ENCODE measurements around the gene DEDD. TPM values are rescaled to one million over a fixed set of nuclear protein-coding genes. Genes with fewer than 3 reads are reported as not detected.

DEDD gene
- total RNA-seq, 1 experiment from 2014 or later = 32.8 TPM

DNA sequence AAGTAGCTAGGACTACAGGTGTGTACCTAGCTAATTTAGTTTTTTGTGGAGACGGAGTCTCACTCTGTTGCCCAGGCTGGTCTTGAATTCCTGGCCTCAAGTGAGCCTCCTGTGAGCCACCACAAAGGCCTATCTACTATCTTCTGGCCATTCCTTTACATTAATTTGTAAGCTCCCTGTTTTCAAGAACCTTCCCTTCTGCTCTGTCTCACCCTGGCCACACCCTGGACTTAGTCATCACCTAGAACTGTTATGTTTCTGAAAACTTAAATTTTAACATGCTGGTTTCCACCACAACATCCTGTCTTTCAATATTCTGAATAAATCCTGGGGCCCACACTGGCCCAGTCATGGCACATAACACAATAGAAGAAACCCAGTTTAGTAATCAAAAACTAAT is 49.7 kb upstream of the DEDD start:
- Histone ChIP-seq H3K4me1 (ENCODE audit: control insufficient read depth in 1 of 2, insufficient read depth in 2 of 2, low read length in 2 of 2) (peaks cover 19 to 34% of the 10 kb centered on the region in 2 experiments), H3K27ac (ENCODE audit: low read depth, low read length) (no peak overlapping the region), H3K9me2 (ENCODE audit: insufficient read depth) (no peaks in the 10 kb centered on the region), H3K27me3 (ENCODE audit: insufficient read depth, low read length) (no peaks in the 10 kb centered on the region), H2AFZ (ENCODE audit: low read depth, low read length, poor library complexity, severe bottlenecking) (no peak overlapping the region), H3K4me3 (replicated peaks in 1 of 2; ENCODE audit: low read depth in 1 of 2, low read length in 2 of 2) (peak overlapping the region in 1 of 2 experiments; percentile 4; a peak in 1 of 4 replicates), H3K79me2 (ENCODE audit: insufficient read depth, low read length) (no peaks in the 10 kb centered on the region), H3K36me3 (ENCODE audit: control insufficient read depth in 1 of 2, insufficient read depth in 2 of 2, low read length in 2 of 2) (no peaks in the 10 kb centered on the region), H3K4me2 (ENCODE audit: low read length) (peak overlapping the region; percentile 45), H3K9me3 (ENCODE audit: control insufficient read depth in 1 of 2, insufficient read depth in 1 of 2, low read depth in 1 of 2, low read length in 2 of 2) (no peaks in the 10 kb centered on the region), H3K9ac (ENCODE audit: low read length) (no peak overlapping the region; the same call in 1 of the 2 replicates), H4K20me1 (ENCODE audit: insufficient read depth) (no peaks in the 10 kb centered on the region)
- DNase-seq (ENCODE audit: low read depth, low spot score) = no peak
- intact Hi-C loops (cut with micrococcal nuclease) = no loop called here
- no TSS peak for BruUV-seq (replicated peaks)
- CTCF ChIA-PET = interaction anchor here (0.9 to 1.7 kb wide), 2 partner anchors 43 to 199 kb away, joined by 3 to 8 read pairs; no protein-coding TSS in a partner anchor
- no peak for ATAC-seq
- RAD21 ChIA-PET (ENCODE audit: low non-redundant PET in 1 of 2, low total read pairs in 2 of 2, uncharacterized antibody in 2 of 2, unreplicated experiment in 2 of 2) = no interaction called here
- POLR2A ChIA-PET = interaction anchor here (2.3 kb wide), 1 partner anchor 16 kb away, joined by 13 read pairs; the partner anchor contains the start of gene PPOX
- no peak for TF ChIP-seq ZFX (IDR thresholded peaks at IDR 0.05)
- peak; percentile 14; the same call in 1 of the 2 replicates for TF ChIP-seq FOSL1 (IDR thresholded peaks at IDR 0.05; ENCODE audit: low read depth)
- no peak for TF ChIP-seq YY1 (IDR thresholded peaks at IDR 0.05; ENCODE audit: extremely low read depth, insufficient replicate concordance, low read depth, low read length)

DNA sequence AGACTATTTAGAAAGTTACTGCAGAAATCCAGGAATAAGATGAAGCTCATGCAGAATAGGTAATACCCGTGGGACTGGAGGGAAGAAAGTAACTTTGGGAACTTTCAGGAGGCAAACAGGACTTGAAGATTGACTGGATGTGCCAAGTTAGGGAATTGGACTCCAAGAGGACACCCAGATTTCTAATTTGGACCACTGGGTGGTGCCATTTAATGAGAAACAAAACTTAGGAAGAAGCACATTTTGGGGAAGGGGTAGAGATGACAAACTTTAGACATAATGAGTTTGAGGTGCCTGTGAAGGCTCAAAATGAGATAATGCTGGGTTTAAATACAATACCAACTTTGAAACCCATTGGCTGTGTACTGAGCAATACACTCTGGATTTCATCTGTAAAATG is 48.2 kb upstream of the DEDD start:
- Histone ChIP-seq H4K20me1 (ENCODE audit: insufficient read depth) (no peaks in the 10 kb centered on the region), H3K4me2 (ENCODE audit: low read length) (no peak overlapping the region), H3K36me3 (ENCODE audit: control insufficient read depth in 1 of 2, insufficient read depth in 2 of 2, low read length in 2 of 2) (no peaks in the 10 kb centered on the region), H3K9me2 (ENCODE audit: insufficient read depth) (no peaks in the 10 kb centered on the region), H3K4me1 (ENCODE audit: control insufficient read depth in 1 of 2, insufficient read depth in 2 of 2, low read length in 2 of 2) (peaks cover 21 to 41% of the 10 kb centered on the region in 2 experiments), H3K9ac (ENCODE audit: low read length) (no peak overlapping the region), H3K4me3 (replicated peaks in 1 of 2; ENCODE audit: low read depth in 1 of 2, low read length in 2 of 2) (no peak overlapping the region), H3K79me2 (ENCODE audit: insufficient read depth, low read length) (peaks cover 14% of the 10 kb centered on the region), H3K27ac (ENCODE audit: low read depth, low read length) (no peak overlapping the region), H3K9me3 (ENCODE audit: control insufficient read depth in 1 of 2, insufficient read depth in 1 of 2, low read depth in 1 of 2, low read length in 2 of 2) (no peaks in the 10 kb centered on the region), H2AFZ (ENCODE audit: low read depth, low read length, poor library complexity, severe bottlenecking) (peak overlapping the region; percentile 72), H3K27me3 (ENCODE audit: insufficient read depth, low read length) (no peaks in the 10 kb centered on the region)
- ChIA-PET RAD21 (ENCODE audit: low non-redundant PET in 1 of 2, low total read pairs in 2 of 2, uncharacterized antibody in 2 of 2, unreplicated experiment in 2 of 2) (no interaction called here), CTCF (interaction anchor here (1.0 to 1.7 kb wide), 3 partner anchors 18 to 203 kb away, joined by 4 to 8 read pairs (median 4); partner anchors contain the start of gene ADAMTS4), POLR2A (interaction anchor here (2.3 kb wide), 1 partner anchor 15 kb away, joined by 13 read pairs; the partner anchor contains the start of gene PPOX)
- no peak for DNase-seq (ENCODE audit: low read depth, low spot score)
- no TSS peak for BruUV-seq (replicated peaks)
- intact Hi-C loops (cut with micrococcal nuclease) = no loop called here
- ATAC-seq = no peak
- TF ChIP-seq ZNF274 (IDR thresholded peaks at IDR 0.05; ENCODE audit: low read depth, low read length) (no peak), CEBPB (IDR thresholded peaks at IDR 0.05; ENCODE audit: low read depth) (no peak), FOSL1 (IDR thresholded peaks at IDR 0.05; ENCODE audit: low read depth) (no peak), ZBTB33 (IDR thresholded peaks at IDR 0.05; ENCODE audit: extremely low read depth, insufficient replicate concordance, low read length) (no peak), SP1 (IDR thresholded peaks at IDR 0.05; ENCODE audit: low read depth) (no peak), ELF1 (IDR thresholded peaks at IDR 0.05; ENCODE audit: borderline replicate concordance, low read depth) (no peak), RAD21 (IDR thresholded peaks at IDR 0.05; ENCODE audit: low read depth) (peak; percentile 54; the same call in 1 of the 2 replicates), SIN3A (IDR thresholded peaks at IDR 0.05; ENCODE audit: low read depth) (no peak), ZFX (IDR thresholded peaks at IDR 0.05) (no peak), EZH2 (IDR thresholded peaks at IDR 0.05) (no peak)
- TF ChIP-seq, protein P1, sequence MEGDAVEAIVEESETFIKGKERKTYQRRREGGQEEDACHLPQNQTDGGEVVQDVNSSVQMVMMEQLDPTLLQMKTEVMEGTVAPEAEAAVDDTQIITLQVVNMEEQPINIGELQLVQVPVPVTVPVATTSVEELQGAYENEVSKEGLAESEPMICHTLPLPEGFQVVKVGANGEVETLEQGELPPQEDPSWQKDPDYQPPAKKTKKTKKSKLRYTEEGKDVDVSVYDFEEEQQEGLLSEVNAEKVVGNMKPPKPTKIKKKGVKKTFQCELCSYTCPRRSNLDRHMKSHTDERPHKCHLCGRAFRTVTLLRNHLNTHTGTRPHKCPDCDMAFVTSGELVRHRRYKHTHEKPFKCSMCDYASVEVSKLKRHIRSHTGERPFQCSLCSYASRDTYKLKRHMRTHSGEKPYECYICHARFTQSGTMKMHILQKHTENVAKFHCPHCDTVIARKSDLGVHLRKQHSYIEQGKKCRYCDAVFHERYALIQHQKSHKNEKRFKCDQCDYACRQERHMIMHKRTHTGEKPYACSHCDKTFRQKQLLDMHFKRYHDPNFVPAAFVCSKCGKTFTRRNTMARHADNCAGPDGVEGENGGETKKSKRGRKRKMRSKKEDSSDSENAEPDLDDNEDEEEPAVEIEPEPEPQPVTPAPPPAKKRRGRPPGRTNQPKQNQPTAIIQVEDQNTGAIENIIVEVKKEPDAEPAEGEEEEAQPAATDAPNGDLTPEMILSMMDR (IDR thresholded peaks at IDR 0.05 in 2 of 3, conservative IDR thresholded peaks at IDR 0.05 in 1 of 3; ENCODE audit: borderline replicate concordance in 1 of 3, insufficient read depth in 1 of 3, low read depth in 2 of 3, low read length in 2 of 3) = peak; percentile 25 to 54 (median 45); a peak in 5 of 6 replicates
- TF ChIP-seq, protein P2, sequence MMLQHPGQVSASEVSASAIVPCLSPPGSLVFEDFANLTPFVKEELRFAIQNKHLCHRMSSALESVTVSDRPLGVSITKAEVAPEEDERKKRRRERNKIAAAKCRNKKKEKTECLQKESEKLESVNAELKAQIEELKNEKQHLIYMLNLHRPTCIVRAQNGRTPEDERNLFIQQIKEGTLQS (IDR thresholded peaks at IDR 0.05) = no peak

All from HCT116 (cell line).